ENCODE data around the gene PLCB4.
A peak's percentile ranks its signal among the peaks of the same experiment; 100 is the strongest.

PLCB4 gene

DNA sequence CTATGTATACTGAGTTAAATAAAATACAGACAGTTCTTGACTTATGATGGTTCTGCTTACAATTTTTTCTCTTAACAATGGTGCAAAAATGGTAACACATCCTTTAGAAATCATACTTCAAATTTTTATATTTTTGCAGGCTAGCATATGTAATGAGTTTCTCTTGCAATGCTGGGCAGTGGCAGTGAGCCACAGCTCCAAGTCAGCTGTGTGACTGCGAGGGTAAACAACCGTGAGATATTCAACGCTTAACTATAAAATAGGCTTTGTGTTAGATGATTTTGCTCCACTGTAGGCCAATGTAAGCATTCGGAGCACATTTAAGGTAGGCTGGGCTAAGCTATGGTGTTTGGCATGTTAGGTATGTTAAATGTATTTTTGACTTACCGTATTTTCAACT lies 136.1 kb downstream of the PLCB4 start:
- Histone ChIP-seq H3K4me2 (no peak overlapping the region), H3K9me3 (replicated peaks in 1 of 11) (no peaks in the 10 kb centered on the region), H3K9ac (no peak overlapping the region), H4K20me1 (no peaks in the 10 kb centered on the region), H3K4me3 (no peak overlapping the region), H3K27ac (no peak overlapping the region), H3K4me1 (peaks cover 0 to 15% (median 5%) of the 10 kb centered on the region in 10 experiments; a peak in 9 of 20 replicates), H3K36me3 (no peaks in the 10 kb centered on the region), H3K27me3 (no peaks in the 10 kb centered on the region)
- no peak for TF ChIP-seq Cebpa-rat (IDR thresholded peaks at IDR 0.05)

GRCh38 chr20:9206486-9206885 lies 137.6 kb downstream of the PLCB4 start:
- no peak for TF ChIP-seq Cebpa-rat (IDR thresholded peaks at IDR 0.05)
- Histone ChIP-seq H3K36me3 (no peaks in the 10 kb centered on the region), H3K4me2 (no peak overlapping the region), H4K20me1 (no peaks in the 10 kb centered on the region), H3K27me3 (no peaks in the 10 kb centered on the region), H3K9ac (no peak overlapping the region), H3K9me3 (replicated peaks in 1 of 11) (no peaks in the 10 kb centered on the region), H3K27ac (no peak overlapping the region), H3K4me1 (peaks cover 0 to 15% (median 5%) of the 10 kb centered on the region in 10 experiments; a peak in 9 of 20 replicates), H3K4me3 (no peak overlapping the region)

- no peak for TF ChIP-seq Cebpa-rat (IDR thresholded peaks at IDR 0.05)
- no peaks in the 10 kb centered on the region for H4K20me1 ChIP-seq
- H3K4me1 ChIP-seq, result peaks cover 0 to 10% (median 4%) of the 10 kb centered on the region in 10 experiments; a peak in 8 of 20 replicates
- H3K9me3 ChIP-seq (replicated peaks in 1 of 11), result no peaks in the 10 kb centered on the region
- no peak overlapping the region for H3K9ac ChIP-seq
- H3K4me3 ChIP-seq, result no peak overlapping the region
- no peak overlapping the region for H3K27ac ChIP-seq
- H3K27me3 ChIP-seq, result no peaks in the 10 kb centered on the region
- H3K36me3 ChIP-seq, result no peaks in the 10 kb centered on the region
- H3K4me2 ChIP-seq, result no peak overlapping the region
Observed at GRCh38 chr20:9207253-9207652, 138.4 kb downstream of the PLCB4 start.

DNA sequence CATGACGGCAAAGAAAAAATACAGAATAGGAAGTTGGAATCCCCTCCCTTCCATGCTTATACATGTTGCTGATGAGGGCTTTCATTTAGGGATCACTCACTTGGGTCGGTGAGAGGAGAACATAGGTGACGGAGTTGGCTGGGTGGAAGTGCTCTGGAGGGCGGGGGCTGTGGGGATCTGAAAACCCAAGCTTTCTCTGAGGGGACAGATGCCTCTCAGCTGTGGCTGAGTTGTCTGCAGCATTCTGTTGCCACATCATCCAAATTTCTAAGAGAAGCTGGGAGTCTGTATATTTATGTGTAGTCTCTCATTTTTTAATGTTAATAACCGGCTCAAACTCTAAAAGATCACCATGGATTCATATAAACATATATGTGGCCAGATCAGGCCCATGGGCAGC lies 141.5 kb downstream of the PLCB4 start:
- H3K36me3 ChIP-seq, result no peaks in the 10 kb centered on the region
- no peaks in the 10 kb centered on the region for H3K27me3 ChIP-seq
- no peak for TF ChIP-seq Cebpa-rat (IDR thresholded peaks at IDR 0.05)
- H3K27ac ChIP-seq, result no peak overlapping the region
- H3K4me3 ChIP-seq, result no peak overlapping the region
- H3K4me2 ChIP-seq, result no peak overlapping the region
- no peaks in the 10 kb centered on the region for H4K20me1 ChIP-seq
- no peaks in the 10 kb centered on the region for H3K9me3 ChIP-seq (replicated peaks in 1 of 11)
- H3K4me1 ChIP-seq, result no peaks in the 10 kb centered on the region
- no peak overlapping the region for H3K9ac ChIP-seq

- Histone ChIP-seq H3K36me3 (no peaks in the 10 kb centered on the region), H4K20me1 (no peaks in the 10 kb centered on the region), H3K4me1 (no peaks in the 10 kb centered on the region), H3K4me2 (no peak overlapping the region), H3K4me3 (no peak overlapping the region), H3K9ac (no peak overlapping the region), H3K9me3 (replicated peaks in 1 of 11) (no peaks in the 10 kb centered on the region), H3K27ac (no peak overlapping the region), H3K27me3 (no peaks in the 10 kb centered on the region)
- TF ChIP-seq Cebpa-rat (IDR thresholded peaks at IDR 0.05), result no peak
Observed at GRCh38 chr20:9211016-9211760, 142.3 kb downstream of the PLCB4 start.

DNA sequence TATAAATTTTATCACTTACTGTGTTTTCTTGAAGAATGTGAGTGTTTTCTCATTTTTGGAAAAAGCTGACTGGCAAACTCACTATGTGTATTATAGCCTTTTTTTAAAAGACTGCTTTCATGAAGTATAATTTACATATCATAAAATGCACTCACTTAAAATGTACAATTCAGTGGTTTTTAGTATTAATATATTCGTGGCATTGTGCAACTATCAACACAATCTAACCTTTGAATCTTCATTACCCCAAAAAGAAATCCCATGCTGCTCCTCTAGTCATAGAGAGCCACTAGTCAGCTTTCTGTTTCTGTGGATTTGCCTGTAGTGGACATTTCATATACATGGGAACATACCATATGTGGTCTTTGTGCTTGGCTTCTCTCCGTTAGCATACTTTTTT lies 143.8 kb downstream of the PLCB4 start:
- no peaks in the 10 kb centered on the region for H3K27me3 ChIP-seq
- H3K27ac ChIP-seq, result no peak overlapping the region
- no peak overlapping the region for H3K4me2 ChIP-seq
- H3K9ac ChIP-seq, result no peak overlapping the region
- no peaks in the 10 kb centered on the region for H3K36me3 ChIP-seq
- no peaks in the 10 kb centered on the region for H4K20me1 ChIP-seq
- H3K4me3 ChIP-seq, result no peak overlapping the region
- TF ChIP-seq Cebpa-rat (IDR thresholded peaks at IDR 0.05), result no peak
- no peaks in the 10 kb centered on the region for H3K9me3 ChIP-seq (replicated peaks in 1 of 11)
- peaks cover 3 to 9% (median 7%) of the 10 kb centered on the region in 10 experiments; a peak in 19 of 20 replicates for H3K4me1 ChIP-seq

DNA sequence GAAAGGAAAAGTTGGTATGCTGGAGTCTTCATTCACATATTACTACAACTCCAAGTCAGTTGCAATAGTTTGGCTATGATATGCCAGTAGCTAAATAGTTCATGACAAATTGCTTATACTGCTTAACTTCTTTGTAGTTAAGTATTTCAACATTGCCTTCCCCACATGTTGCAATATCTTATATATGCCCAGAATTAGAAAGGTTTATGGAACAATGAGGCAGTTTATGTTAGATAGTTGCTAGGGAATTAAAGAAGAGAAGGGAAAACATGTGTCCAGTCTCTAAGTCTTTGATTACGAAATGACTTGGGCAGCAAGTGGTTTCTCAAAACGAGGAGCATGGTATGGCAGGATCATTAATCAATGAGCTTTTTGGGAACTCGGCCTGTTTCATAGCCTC lies 145.8 kb downstream of the PLCB4 start:
- Histone ChIP-seq H3K4me1 (peaks cover 17 to 28% (median 25%) of the 10 kb centered on the region in 10 experiments), H4K20me1 (no peaks in the 10 kb centered on the region), H3K36me3 (no peaks in the 10 kb centered on the region), H3K9me3 (replicated peaks in 1 of 11) (no peaks in the 10 kb centered on the region), H3K27ac (no peak overlapping the region), H3K27me3 (no peaks in the 10 kb centered on the region), H3K9ac (no peak overlapping the region), H3K4me3 (no peak overlapping the region), H3K4me2 (no peak overlapping the region)
- no peak; a peak in 1 of 22 replicates for TF ChIP-seq Cebpa-rat (IDR thresholded peaks at IDR 0.05)

DNA sequence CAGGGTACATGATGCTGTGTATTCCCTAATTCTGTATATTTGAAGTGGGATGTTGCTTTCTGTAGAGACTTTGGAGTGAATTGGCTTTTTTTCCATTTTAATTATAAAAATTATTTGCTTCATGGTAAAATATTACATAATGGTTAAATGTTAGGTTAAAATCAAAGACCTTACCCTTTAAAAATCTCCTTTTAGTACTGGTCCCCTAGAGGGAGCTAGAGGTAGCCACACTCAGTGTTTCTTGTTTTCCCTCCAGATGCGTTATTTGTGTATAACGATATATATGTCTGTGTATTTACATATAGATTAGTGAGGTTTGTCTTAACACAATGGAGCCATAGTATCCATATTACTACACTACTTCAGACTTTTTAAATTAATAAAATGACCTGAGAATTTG lies 146.7 kb downstream of the PLCB4 start:
- Histone ChIP-seq H4K20me1 (no peaks in the 10 kb centered on the region), H3K27me3 (no peaks in the 10 kb centered on the region), H3K9ac (no peak overlapping the region), H3K4me2 (no peak overlapping the region), H3K4me1 (peaks cover 17 to 37% (median 32%) of the 10 kb centered on the region in 10 experiments), H3K27ac (no peak overlapping the region), H3K9me3 (replicated peaks in 1 of 11) (no peaks in the 10 kb centered on the region), H3K36me3 (no peaks in the 10 kb centered on the region), H3K4me3 (no peak overlapping the region)
- no peak for TF ChIP-seq Cebpa-rat (IDR thresholded peaks at IDR 0.05)

GRCh38 chr20:9218531-9218961 lies 149.7 kb downstream of the PLCB4 start:
- TF ChIP-seq Cebpa-rat (IDR thresholded peaks at IDR 0.05), result no peak
- Histone ChIP-seq H3K4me3 (no peak overlapping the region; a peak in 1 of 20 replicates), H3K27me3 (no peaks in the 10 kb centered on the region), H4K20me1 (no peaks in the 10 kb centered on the region), H3K27ac (peak overlapping the region in 4 of 11 experiments; percentile 33 to 53 (median 50); a peak in 6 of 22 replicates), H3K9me3 (replicated peaks in 1 of 11) (no peaks in the 10 kb centered on the region), H3K4me2 (peak overlapping the region; percentile 60 to 89 (median 80)), H3K9ac (no peak overlapping the region; a peak in 1 of 22 replicates), H3K4me1 (peaks cover 26 to 53% (median 42%) of the 10 kb centered on the region in 10 experiments), H3K36me3 (no peaks in the 10 kb centered on the region)

Measured in BLaER1 treated with 17β-estradiol and CSF1 and Interleukin-3, amounts not matched to agents 10 nM and 100 nM (cell line).